MV-4-11 (cell line): ENCODE measurements around the gene RAD50.
"Not testable (repeated sequence)": the region's sequence is repeated elsewhere in the genome, so short reads cannot be mapped to it uniquely, and the experiment has no call there.

ENCODE experiments used
- DNase-seq: peaks from one replicate; lab custom pipeline; 2025; lab: John Stamatoyannopoulos, UW

Gene RAD50

DNA sequence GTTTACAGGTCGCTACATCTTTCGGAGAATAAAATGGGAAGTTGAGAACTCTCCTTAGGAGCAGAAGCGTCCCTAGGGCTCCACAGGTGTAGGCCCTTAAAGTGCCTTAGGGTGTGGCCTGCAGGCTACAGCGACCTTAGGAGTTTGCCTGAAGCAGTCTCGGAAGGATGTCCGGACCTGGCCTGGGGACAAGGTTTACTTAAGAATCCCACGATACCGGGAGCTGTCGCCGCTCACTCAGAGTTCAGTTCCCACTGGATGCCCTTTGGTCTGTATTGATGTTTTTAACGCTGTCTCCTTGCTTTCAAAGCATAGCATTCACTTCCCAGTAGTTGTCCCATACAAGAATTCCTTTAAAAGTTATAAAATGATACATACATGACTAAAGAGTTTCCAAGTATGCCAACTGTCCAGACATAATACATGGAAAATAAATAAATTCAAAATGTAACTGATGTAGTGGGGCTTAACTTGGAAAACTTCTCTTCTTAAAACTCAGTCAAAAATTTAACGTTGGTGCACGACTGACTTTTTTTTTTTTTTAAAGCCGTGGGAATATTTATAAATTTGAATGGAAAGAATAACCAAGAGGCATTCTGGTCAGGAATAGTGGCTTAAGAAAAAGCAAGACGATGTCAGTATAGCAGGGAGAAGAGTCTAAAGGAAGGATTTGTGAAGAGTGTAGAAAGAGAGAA is 848 bp downstream of the RAD50 start:
- peak; percentile 49 for DNase-seq

- no peak for DNase-seq
Measured at GRCh38 chr5:132559383-132560060, 2.7 kb downstream of the RAD50 start.

DNA sequence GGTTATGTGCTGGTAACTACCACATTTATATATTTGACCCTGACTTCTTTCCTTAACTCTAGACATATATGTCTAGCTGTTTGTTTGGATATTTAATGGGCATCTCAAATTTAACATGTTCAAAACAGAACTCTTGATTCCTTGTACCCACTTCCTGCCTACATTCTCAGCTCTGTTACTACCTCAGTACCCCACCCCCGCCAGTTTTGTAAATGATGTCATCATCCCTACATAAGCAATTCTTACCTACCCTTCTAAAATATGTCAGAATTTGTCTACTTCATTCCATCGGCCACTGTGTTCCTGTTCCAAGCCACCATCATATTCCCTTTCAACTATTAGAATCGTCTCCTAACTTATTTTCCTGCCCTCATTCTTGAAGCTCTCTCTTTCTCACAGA is 4.8 kb downstream of the RAD50 start:
- DNase-seq = no peak

GRCh38 chr5:132564555-132564954 is 7.8 kb downstream of the RAD50 start:
- not testable (repeated sequence) for DNase-seq

DNA sequence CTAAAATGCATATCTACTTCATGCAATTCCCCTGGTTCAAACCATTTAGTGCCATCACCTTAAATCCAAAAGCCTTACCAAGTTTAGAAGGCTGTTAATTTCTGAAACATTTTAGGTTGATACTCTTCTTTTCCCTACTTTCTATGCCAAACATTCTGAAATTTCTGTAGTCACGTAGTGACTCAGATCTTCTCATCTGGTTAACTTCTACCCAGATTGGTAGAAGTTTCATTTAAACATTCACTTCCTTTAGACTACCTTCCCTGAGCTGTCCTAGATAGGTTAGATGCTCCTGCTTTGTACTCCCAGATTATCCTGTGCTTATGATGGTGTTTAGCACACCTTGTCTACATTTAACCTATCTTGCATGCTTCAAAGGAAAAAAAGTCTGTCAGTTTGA is 9.9 kb downstream of the RAD50 start:
- no peak for DNase-seq

DNA sequence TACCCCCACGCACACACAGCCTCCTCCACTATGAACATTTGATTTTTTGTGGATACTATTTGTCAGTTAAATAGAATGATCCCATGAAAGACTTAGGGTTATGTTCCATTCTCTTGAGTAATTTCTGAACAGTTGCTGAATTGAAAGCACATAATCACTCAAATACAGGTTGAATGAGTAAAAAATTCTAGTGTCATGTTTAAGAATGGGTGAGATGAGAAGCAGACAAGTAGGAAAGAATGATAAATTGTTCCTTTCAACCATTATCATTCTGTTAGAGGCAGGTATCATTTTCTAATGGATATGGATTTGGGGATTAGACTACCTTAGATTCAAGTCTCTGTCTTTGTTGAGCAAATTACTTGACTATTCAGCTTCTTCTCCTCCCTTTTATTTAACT is 19.3 kb downstream of the RAD50 start:
- DNase-seq = no peak

- not testable (repeated sequence) for DNase-seq
Measured at GRCh38 chr5:132584560-132584959, 27.8 kb downstream of the RAD50 start.

DNA sequence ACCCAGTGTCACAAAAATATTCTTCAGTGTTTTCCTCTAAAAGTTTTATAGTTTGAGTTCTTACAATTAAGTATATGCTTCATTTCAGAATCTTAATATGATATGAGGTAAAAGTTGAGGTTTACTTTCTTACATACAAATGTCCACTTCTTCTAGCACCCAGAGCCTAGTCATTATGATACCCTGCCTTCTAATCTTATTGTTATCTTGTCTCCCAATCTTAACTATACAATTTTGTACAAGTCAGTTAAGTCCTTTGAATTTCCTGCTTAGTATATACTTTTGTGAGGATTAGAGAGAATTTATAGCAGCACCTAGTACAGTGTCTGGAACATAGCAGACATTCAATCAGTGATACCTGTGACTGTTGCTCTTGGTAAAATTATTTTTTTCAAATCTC is 29.3 kb downstream of the RAD50 start:
- no peak for DNase-seq

GRCh38 chr5:132589467-132589866 is 32.7 kb downstream of the RAD50 start:
- DNase-seq = no peak

GRCh38 chr5:132591145-132591544 is 34.4 kb downstream of the RAD50 start:
- no peak for DNase-seq

GRCh38 chr5:132592521-132592920 is 35.7 kb downstream of the RAD50 start:
- no peak for DNase-seq

- no peak for DNase-seq
Measured at GRCh38 chr5:132594170-132594569, 37.4 kb downstream of the RAD50 start.

DNA sequence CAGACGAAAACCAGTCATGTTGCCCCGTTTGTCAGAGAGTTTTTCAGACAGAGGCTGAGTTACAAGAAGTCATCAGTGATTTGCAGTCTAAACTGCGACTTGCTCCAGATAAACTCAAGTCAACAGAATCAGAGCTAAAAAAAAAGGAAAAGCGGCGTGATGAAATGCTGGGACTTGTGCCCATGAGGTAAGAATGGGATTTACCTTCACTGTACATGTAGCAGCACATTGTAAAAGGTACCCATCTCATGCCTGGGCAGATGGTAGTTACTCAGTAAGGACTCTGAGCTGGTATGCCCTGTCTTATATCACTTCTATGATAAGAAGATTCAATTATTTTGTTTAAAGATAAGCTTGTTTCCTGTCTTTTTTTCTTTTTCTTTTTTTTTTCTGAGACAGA is 38.8 kb downstream of the RAD50 start:
- no peak for DNase-seq

DNA sequence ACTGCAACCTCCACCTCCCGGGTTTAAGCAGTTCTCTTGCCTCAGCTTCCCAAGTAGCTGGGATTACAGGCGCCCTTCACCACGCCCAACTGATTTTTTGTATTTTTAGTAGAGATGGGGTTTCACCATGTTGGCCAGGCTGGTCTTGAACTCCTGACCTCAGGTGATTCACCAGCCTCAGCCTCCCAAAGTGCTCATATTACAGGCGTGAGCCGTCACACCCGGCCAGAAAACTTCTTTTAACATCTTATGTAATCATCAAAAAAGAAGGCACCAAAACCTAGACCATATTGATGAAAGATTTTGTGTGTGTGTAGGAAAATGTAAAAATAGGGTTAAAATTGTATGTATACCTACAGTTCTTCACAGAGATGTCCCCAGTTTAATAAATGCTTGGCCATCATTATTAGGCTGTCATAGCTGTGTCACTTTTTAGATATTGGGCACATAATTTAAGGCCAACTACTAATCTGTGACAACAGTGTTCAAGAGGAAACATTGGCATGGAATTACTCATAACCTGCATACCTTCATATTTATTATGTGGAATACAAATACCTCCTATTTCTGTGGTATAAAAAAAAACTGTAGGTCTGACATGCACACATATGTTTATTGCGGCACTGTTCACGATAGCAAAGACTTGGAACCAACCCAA is 44.4 kb downstream of the RAD50 start:
- peak; percentile 9 for DNase-seq

- no peak for DNase-seq
Measured at GRCh38 chr5:132607095-132607494, 50.3 kb downstream of the RAD50 start.

DNA sequence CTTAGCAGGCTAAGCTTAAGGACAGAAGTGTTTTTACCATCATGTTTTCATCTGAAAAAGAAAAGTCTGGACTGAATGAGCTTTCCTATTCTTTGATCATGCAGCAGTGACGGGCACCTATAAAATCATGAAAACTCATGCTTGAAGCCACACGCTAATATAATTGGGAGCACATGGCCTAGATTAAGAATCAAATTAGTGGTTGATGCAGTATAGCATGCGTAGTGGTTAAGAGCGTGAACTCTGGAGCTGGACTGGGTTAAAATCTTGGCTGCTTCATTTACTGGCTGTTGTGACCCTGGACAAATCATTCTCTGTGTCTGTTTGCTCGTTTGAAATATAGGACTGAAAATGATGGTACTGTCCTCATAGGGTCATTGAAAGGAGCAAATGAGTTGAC is 51.3 kb downstream of the RAD50 start:
- DNase-seq = no peak

DNA sequence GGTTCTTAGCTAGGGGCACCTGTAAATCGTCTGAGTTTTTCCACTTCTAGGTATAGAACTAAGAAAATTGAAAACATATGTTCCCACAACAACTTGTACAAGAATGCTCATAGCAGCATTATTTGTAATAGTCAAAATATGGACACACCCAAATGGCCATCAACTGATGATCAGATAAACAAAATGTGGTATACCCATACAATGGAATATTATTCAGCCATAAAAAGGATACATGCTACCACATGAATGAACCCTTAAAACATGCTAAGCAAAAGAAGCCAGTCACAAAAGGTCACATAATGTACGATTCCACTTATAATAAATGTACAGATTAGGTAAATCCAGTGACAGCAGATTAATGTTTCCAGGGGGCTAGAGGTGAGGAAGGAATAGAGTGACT is 55.2 kb downstream of the RAD50 start:
- no peak for DNase-seq

DNA sequence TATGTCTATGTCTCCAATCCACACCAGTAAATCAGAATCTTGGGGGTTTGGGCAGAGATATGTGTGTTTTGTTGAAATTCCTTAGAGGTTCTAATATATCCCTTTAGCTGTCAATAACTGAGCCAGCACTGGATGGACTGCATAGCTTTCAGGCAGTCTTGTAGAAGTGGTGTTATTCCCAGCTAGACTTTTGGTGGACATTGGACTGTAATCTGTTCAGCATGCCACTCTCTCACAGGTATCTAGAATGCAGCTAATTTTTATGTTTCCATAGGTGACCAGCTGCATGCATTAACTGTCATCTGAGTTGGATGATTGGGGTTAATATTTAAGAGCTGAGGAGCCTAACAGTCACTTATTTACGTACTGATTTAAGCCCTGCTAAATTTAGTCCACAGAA is 56.1 kb downstream of the RAD50 start:
- DNase-seq = no peak

DNA sequence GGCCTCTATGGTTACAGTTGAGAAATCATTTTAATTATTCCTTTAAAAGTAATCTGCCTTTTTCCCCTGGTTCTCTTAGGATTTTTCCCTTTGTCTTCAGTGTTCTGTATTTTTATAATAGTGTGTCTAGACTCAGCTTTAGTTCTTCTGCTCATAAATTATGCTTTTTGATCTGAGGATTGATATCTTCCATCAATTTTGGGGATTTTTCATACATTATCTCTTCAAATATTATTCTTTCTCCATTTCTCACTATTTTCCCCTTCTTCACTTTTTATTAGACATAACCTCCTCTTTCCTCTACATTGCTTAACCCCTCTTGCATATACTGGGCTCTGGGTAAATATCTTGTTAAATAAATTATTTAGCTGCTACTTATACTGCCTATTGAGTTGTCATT is 64.9 kb downstream of the RAD50 start:
- no peak for DNase-seq

- no peak for DNase-seq
Measured at GRCh38 chr5:132622608-132623007, 65.8 kb downstream of the RAD50 start.

DNA sequence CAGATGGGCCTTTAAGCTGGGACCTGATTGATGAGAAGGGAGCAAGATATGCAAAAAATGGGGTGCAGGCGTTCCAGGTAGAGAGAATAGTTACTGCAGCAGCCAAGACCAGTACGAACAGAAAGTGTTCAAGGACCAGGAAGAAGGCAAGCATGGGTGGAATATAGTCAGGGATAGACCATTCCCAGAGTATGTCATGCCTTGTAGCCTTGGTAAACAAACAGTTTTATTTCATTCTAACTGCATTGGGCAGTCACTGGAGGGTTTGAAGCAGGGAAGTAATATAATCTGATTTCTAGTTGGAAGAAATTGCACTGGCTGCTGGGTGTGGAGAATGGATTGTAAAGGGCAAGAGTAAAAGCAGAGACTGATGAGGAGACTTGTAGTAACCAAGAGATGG is 70.7 kb downstream of the RAD50 start:
- no peak for DNase-seq

GRCh38 chr5:132628814-132629213 is 72.0 kb downstream of the RAD50 start:
- no peak for DNase-seq

- no peak for DNase-seq
Measured at GRCh38 chr5:132629230-132629944, 72.6 kb downstream of the RAD50 start.
